HG02610 (cell line): ENCODE results near the gene MAPKAP1.
A peak's percentile ranks its signal among the peaks of the same experiment; 100 is the strongest.
"Not testable (repeated sequence)": the region's sequence is repeated elsewhere in the genome, so short reads cannot be mapped to it uniquely, and the experiment has no call there.

Source experiments
- ATAC-seq: cut with Tn5 transposase; IDR thresholded peaks from one replicate; pipeline ENCODE4 v1.9.1; 2021; ENCODE audit warnings: mild to moderate bottlenecking, moderate library complexity; ENCODE audit not compliant: unreplicated experiment

MAPKAP1 gene

GRCh38 chr9:125732562-125732961, 25.6 kb upstream of the MAPKAP1 start:
- no peak for ATAC-seq

GRCh38 chr9:125730168-125730567, 23.2 kb upstream of the MAPKAP1 start:
- no peak for ATAC-seq

GRCh38 chr9:125726456-125727132, 19.6 kb upstream of the MAPKAP1 start:
- ATAC-seq = no peak

GRCh38 chr9:125707472-125707804, 430 bp upstream of the MAPKAP1 start:
- peak; percentile 27 for ATAC-seq

GRCh38 chr9:125705893-125706292, 1.1 kb downstream of the MAPKAP1 start:
- no peak for ATAC-seq

- ATAC-seq = no peak
Observed at GRCh38 chr9:125703662-125704061, 3.3 kb downstream of the MAPKAP1 start.

- no peak for ATAC-seq
Observed at GRCh38 chr9:125701351-125701750, 5.7 kb downstream of the MAPKAP1 start.

- ATAC-seq = peak; percentile 95
Observed at GRCh38 chr9:125700791-125701190, 6.2 kb downstream of the MAPKAP1 start.

GRCh38 chr9:125699870-125700269, 7.1 kb downstream of the MAPKAP1 start:
- ATAC-seq = no peak

GRCh38 chr9:125696106-125696647, 10.8 kb downstream of the MAPKAP1 start:
- ATAC-seq = no peak

GRCh38 chr9:125695548-125695947, 11.5 kb downstream of the MAPKAP1 start:
- ATAC-seq = not testable (repeated sequence)

- no peak for ATAC-seq
Observed at GRCh38 chr9:125694478-125694877, 12.5 kb downstream of the MAPKAP1 start.

GRCh38 chr9:125693492-125693891, 13.5 kb downstream of the MAPKAP1 start:
- ATAC-seq = not testable (repeated sequence)

- ATAC-seq = no peak
Observed at GRCh38 chr9:125691869-125692268, 15.1 kb downstream of the MAPKAP1 start.

- no peak for ATAC-seq
Observed at GRCh38 chr9:125690679-125691078, 16.3 kb downstream of the MAPKAP1 start.

GRCh38 chr9:125687163-125687863, 19.7 kb downstream of the MAPKAP1 start:
- ATAC-seq = no peak

GRCh38 chr9:125685167-125685566, 21.8 kb downstream of the MAPKAP1 start:
- ATAC-seq = no peak

- ATAC-seq = no peak
Observed at GRCh38 chr9:125683486-125683885, 23.5 kb downstream of the MAPKAP1 start.

- ATAC-seq = no peak
Observed at GRCh38 chr9:125682340-125682739, 24.7 kb downstream of the MAPKAP1 start.

GRCh38 chr9:125681657-125682056, 25.4 kb downstream of the MAPKAP1 start:
- no peak for ATAC-seq

- no peak for ATAC-seq
Observed at GRCh38 chr9:125681086-125681622, 25.9 kb downstream of the MAPKAP1 start.

GRCh38 chr9:125680445-125680844, 26.6 kb downstream of the MAPKAP1 start:
- no peak for ATAC-seq
